OCI-M2 (cell line): ENCODE results near the gene OXGR1.

Experiments
- DNase-seq: peaks from one replicate; lab custom pipeline; 2025; ENCODE audit not compliant: unreplicated experiment; lab: John Stamatoyannopoulos, UW

Gene OXGR1

DNA sequence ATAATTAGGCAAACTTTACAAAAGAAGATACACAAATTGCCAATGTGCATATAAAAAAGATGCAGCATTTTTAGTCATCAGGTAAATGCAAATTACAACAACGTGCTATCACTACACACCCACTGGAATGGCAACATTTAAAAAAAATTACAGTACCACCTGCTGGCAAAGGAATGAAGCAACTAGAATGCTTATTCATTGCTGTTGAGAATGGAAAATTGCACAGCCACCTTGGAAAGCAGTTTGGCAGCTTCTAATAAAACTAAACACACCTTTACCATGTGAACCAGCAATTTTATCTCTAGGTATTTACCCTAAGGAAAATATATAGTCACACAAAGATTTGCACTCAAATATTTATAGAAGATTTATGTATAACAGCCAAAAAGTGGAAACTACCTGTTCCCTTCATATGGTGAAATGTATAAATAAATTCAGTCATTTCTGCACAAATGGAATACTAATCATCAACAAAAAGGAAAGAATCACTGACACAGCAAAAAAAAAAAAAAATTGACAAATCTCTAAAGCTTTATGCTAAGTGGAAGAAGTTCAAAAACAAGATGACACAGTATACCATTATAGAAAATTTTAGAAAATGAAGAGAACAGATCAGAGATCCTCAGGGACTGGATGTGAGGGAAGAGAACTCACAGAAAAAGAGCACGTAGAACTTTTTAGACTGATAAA lies 30.3 kb downstream of the OXGR1 start:
- DNase-seq, result no peak

DNA sequence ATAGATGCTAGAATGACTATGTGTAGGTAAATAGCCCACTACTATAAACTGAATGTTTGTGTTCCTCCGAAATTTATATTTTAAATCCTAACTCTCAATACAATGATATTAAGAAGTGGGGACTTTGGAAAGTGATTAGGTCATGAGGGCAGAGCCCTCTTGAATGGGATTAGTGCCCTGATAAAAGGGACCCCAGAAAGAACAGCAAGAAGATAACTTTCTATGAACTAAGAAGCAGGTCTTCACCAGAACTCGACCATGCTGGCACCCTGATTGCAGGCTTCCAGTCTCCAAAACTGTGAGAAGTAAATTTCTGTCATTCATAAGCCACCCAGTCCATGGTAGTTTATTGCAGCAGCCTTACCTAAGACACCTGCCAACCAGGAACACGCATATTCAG lies 33.9 kb downstream of the OXGR1 start:
- DNase-seq, result no peak

DNA sequence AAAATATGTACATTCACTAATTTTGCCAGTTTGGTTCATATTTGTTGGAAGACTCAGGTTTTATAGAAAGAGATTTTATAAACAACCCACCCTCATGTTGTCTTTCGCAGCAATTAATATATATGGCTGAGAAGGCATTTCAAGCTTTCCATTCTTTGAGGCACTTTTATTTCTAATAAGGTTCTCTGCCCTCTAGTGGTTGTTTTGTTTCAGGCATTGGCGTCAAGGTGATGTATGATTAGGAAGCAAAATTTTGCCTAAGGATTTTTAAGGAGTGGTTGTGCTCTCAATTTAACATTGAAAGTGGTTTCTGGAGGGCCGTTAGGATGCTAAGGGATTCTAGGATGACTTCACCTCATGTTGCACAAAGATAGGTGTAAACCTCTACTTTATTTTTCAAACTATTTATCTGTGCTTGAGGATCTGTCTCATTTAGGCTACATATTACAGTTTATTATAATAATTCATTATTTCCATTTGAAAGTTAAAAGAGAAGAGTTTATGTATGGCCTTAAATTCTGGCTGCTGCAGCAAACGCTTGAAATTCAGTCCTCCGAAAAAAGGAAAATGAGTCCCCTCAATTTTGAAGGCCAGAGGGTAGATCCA lies 35.9 kb downstream of the OXGR1 start:
- no peak for DNase-seq

DNA sequence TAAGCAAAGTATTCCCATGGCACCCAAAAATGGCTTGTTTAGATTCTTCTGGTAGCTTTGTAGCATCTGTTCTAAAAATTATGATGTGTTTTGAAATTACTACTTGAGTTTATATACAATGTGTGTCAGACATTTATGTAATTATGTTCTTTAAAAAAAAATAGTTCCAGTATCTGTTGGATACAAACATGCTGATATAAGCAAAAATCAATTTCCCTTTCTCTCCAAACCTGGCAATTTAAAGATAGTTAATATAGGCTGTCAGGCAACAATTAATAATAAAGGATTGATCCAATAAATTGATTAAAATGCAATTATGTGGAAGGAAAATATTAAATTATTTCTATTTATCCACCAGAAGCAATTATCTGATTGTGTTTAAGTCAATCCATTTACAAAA lies 41.7 kb downstream of the OXGR1 start:
- no peak for DNase-seq

DNA sequence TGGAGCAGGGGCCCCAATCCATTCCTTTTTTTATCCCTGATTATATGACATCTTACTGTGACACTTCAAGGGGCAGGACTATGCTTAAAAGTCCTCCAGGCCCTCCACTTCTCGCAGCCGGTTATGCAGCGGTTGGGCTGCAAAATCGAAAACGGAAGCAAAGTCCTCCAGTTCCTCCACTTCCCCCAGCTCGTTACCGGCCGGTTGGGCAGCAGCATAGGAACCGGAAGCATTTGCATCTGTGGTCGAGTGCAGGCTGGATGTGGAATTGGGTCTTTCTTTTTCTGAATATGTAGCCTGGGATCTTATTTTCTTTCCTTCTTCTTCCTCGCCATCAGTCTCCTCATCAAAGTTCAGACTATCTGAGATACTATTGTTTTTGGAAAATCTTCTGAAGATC lies 46.1 kb downstream of the OXGR1 start:
- no peak for DNase-seq

DNA sequence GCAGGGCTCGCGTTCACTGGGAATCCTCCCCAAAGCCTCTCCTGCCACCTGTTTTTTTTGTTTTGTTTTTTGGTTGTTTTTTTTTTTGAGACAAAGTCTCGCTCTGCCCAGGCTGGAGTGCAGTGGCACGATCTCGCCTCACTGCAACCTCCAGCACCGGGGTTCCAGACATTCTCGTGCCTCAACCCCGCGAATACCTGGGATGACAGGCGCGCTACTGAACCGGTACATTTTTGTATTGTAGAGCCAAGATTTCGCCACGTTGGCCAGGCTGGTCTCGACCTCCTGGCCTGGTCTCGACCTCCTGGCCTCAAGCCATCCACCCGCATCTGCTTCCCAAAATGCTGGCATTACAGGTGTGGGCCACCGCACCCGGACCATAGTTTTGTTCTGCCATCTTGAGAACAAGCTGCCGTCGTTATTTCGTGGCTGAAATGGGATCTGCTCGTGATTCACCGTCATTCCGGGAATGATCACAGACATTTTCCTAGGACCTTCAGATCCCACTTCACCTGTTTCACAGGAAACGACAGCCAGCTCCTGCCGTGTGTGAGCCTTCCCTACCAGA lies 46.8 kb downstream of the OXGR1 start:
- DNase-seq, result no peak

DNA sequence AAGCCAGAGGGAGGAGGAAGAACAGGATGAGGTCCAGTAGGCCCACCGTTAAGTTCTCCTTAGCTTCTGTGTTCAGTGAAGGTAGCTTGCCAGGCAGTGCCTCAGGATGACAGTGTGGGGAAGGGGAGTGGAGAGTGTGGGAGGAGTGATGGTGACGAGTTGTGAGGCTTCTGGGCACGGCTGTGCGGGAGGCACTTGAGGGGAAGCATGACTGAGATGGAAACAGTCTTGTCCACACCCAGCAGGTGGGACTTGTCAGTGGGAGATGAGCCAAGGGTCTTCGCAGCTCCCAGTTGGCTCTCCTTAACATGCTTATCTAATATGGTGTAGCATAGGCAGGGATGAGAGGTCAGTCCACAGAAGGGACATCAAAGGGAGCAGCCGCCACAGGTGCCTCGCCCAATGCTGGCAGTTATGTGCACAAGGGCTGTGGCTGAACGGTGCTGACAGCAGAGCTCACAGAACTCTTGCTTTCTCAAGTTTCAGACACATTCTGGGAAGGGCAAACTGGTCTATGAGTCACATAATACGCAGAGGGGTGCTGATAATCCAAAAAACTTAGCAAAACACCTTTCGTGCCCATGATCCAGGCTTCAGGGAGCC lies 47.5 kb downstream of the OXGR1 start:
- no peak for DNase-seq

DNA sequence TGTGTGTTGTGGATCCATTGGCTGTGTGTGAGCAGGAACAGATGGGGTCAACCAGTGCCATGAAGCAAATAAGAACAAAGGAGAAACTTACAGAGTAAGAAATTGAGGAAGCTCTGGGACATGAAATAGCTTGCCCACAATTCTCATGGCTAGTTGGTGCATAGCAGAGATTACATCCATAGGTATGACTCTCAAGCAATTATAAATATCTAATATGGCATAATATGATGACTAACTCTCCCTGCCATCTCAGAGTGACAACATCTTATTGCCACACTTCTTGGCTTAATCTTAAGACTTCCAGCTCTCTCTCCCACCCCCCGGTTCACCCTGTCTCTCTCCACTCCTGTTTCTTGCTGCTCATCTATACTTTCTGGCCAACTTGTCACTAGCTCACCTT lies 53.3 kb downstream of the OXGR1 start:
- DNase-seq, result no peak

DNA sequence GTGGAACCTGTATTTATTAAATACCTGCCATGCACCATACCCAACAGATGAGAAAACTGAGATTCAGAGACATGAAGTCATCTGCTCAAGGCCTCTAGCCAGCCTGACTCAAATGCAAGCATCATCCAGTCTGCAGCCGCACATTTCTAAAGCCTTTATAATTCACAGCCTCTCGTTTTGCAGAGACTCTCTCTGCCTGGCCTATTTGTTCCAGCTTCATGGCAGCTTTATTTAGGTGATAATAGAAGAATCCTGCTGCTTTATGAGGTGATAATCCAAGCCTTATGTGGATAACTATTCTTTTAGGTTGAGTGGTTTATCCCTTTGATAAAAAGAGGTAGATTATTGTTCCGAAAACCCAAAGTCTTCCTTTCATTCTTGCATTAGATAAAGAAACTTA lies 58.4 kb downstream of the OXGR1 start:
- no peak for DNase-seq
